ENCODE results near the gene PTPRE. TPM values are rescaled to one million over a fixed set of nuclear protein-coding genes. Genes with fewer than 3 reads are reported as not detected.

Gene PTPRE
- total RNA-seq, 1 experiment from 2014 or later, result 12.3 TPM

DNA sequence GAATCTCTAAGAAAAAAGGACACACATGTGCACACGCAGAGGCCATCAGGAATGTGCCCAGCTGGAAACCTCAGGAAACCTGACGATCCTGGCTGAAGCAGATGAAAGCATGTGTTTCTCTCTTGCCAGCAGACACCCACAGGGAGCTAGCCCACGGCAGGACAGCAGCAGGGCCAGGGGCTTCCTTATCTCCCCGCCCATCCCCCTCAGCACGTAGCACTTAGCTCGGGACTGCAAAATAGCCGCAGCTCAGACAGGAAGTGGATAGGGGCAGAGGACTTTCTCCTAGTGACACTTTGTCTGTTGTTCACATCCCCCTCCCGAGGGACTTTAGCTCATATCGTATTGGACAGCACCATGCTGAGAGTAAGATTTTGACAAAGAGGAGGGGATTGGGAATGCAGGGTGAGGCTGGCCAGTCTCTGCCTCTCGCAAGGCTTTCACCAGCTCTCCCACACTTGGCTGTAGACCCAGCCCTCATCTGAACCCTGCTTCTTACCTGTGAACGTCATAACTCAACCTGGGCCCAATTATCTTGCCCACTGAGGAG, 155.5 kb downstream of the PTPRE start:
- Histone ChIP-seq H3K9me2 (ENCODE audit: insufficient read depth) (no peaks in the 10 kb centered on the region), H3K4me1 (ENCODE audit: control insufficient read depth in 1 of 2, insufficient read depth in 2 of 2, low read length in 2 of 2) (no peaks in the 10 kb centered on the region), H3K9me3 (ENCODE audit: control insufficient read depth in 1 of 2, insufficient read depth in 1 of 2, low read depth in 1 of 2, low read length in 2 of 2) (no peaks in the 10 kb centered on the region), H3K9ac (ENCODE audit: low read length) (no peak overlapping the region), H3K79me2 (ENCODE audit: insufficient read depth, low read length) (no peaks in the 10 kb centered on the region), H3K27me3 (ENCODE audit: insufficient read depth, low read length) (no peaks in the 10 kb centered on the region), H3K4me3 (replicated peaks in 1 of 2; ENCODE audit: low read depth in 1 of 2, low read length in 2 of 2) (no peak overlapping the region), H4K20me1 (ENCODE audit: insufficient read depth) (no peaks in the 10 kb centered on the region), H3K4me2 (ENCODE audit: low read length) (no peak overlapping the region), H3K36me3 (ENCODE audit: control insufficient read depth in 1 of 2, insufficient read depth in 2 of 2, low read length in 2 of 2) (no peaks in the 10 kb centered on the region; a peak in 1 of 4 replicates), H3K27ac (ENCODE audit: low read depth, low read length) (no peak overlapping the region), H2AFZ (ENCODE audit: low read depth, low read length, poor library complexity, severe bottlenecking) (no peak overlapping the region)
- ChIA-PET RAD21 (ENCODE audit: low non-redundant PET in 1 of 2, low total read pairs in 2 of 2, uncharacterized antibody in 2 of 2, unreplicated experiment in 2 of 2) (interaction anchor here in 1 of 2 experiments (0.6 kb wide), 1 partner anchor 67 kb away, joined by 3 read pairs; no protein-coding TSS in a partner anchor), CTCF (interaction anchor here (1.4 kb wide), 1 partner anchor 15 kb away, joined by 4 read pairs; no protein-coding TSS in a partner anchor), POLR2A (no interaction called here)
- no TSS peak for BruUV-seq (replicated peaks)
- ATAC-seq, result no peak
- intact Hi-C loops (cut with micrococcal nuclease), result no loop called here
- DNase-seq (ENCODE audit: low read depth, low spot score), result no peak
- TF ChIP-seq TCF7L2 (IDR thresholded peaks at IDR 0.05; ENCODE audit: borderline replicate concordance, extremely low read depth, insufficient read depth, insufficient read length) (no peak), YY1 (IDR thresholded peaks at IDR 0.05; ENCODE audit: extremely low read depth, insufficient replicate concordance, low read depth, low read length) (no peak), EZH2 (IDR thresholded peaks at IDR 0.05) (no peak), POLR2AphosphoS5 (IDR thresholded peaks at IDR 0.05; ENCODE audit: low read depth, low read length) (no peak), CBX3 (IDR thresholded peaks at IDR 0.05; ENCODE audit: low read depth) (no peak), CEBPB (IDR thresholded peaks at IDR 0.05; ENCODE audit: low read depth) (no peak), SIN3A (IDR thresholded peaks at IDR 0.05; ENCODE audit: low read depth) (no peak), EGR1 (IDR thresholded peaks at IDR 0.05; ENCODE audit: low read depth) (no peak), FOSL1 (IDR thresholded peaks at IDR 0.05; ENCODE audit: low read depth) (no peak), SP1 (IDR thresholded peaks at IDR 0.05; ENCODE audit: low read depth) (no peak), SRF (IDR thresholded peaks at IDR 0.05; ENCODE audit: low read depth) (no peak), EZH2phosphoT487 (IDR thresholded peaks at IDR 0.05; ENCODE audit: borderline replicate concordance) (no peak)
- TF ChIP-seq, protein P1, sequence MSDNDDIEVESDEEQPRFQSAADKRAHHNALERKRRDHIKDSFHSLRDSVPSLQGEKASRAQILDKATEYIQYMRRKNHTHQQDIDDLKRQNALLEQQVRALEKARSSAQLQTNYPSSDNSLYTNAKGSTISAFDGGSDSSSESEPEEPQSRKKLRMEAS (IDR thresholded peaks at IDR 0.05), result no peak
- TF ChIP-seq, protein P2, sequence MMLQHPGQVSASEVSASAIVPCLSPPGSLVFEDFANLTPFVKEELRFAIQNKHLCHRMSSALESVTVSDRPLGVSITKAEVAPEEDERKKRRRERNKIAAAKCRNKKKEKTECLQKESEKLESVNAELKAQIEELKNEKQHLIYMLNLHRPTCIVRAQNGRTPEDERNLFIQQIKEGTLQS (IDR thresholded peaks at IDR 0.05), result no peak

Data from HCT116 (cell line).